GM19239 (cell line): ENCODE data around the gene EXOC6.

ENCODE experiments used
- DNase-seq: peaks from one replicate; pipeline ENCODE4 v3.0.0; 2011; ENCODE audit warnings: low spot score; ENCODE audit not compliant: insufficient read length
- FAIRE-seq: peaks from 2 replicates; lab custom pipeline; 2011; peaks lifted over from hg19 to GRCh38; lab: Jason Lieb, UNC

EXOC6 gene

GRCh38 chr10:92848441-92849233 lies at the start of gene EXOC6:
Gene EXOC6 (plus strand): TSS chr10:92848520. CDS start chr10:92848534, 14 bp downstream.
- no peak for FAIRE-seq
- DNase-seq: peak; percentile 86

GRCh38 chr10:92799568-92799967 lies 48.8 kb upstream of the EXOC6 start:
- DNase-seq (no peak), FAIRE-seq (no peak)

- DNase-seq: no peak
- no peak for FAIRE-seq
Observed at GRCh38 chr10:92800134-92800733, 48.1 kb upstream of the EXOC6 start.

GRCh38 chr10:92801978-92802872 lies 46.1 kb upstream of the EXOC6 start:
- no peak for FAIRE-seq
- DNase-seq: no peak

GRCh38 chr10:92809840-92810239 lies 38.5 kb upstream of the EXOC6 start:
- no peak for DNase-seq
- FAIRE-seq: no peak

GRCh38 chr10:92810934-92811532 lies 37.3 kb upstream of the EXOC6 start:
- FAIRE-seq (peak; percentile 84), DNase-seq (no peak)

GRCh38 chr10:92811986-92812385 lies 36.3 kb upstream of the EXOC6 start:
- FAIRE-seq: no peak
- DNase-seq: no peak

- FAIRE-seq (no peak), DNase-seq (no peak)
Observed at GRCh38 chr10:92813979-92814378, 34.3 kb upstream of the EXOC6 start.

- FAIRE-seq (no peak), DNase-seq (no peak)
Observed at GRCh38 chr10:92814790-92815189, 33.5 kb upstream of the EXOC6 start.

- FAIRE-seq (no peak), DNase-seq (no peak)
Observed at GRCh38 chr10:92816091-92816531, 32.2 kb upstream of the EXOC6 start.

GRCh38 chr10:92822060-92822634 lies 26.2 kb upstream of the EXOC6 start:
- FAIRE-seq (peak; percentile 75), DNase-seq (no peak)

- FAIRE-seq (no peak), DNase-seq (no peak)
Observed at GRCh38 chr10:92822964-92823363, 25.4 kb upstream of the EXOC6 start.

GRCh38 chr10:92826061-92826460 lies 22.3 kb upstream of the EXOC6 start:
- no peak for DNase-seq
- no peak for FAIRE-seq

- FAIRE-seq (no peak), DNase-seq (no peak)
Observed at GRCh38 chr10:92826504-92826903, 21.8 kb upstream of the EXOC6 start.

- no peak for FAIRE-seq
- DNase-seq: no peak
Observed at GRCh38 chr10:92829042-92829785, 19.1 kb upstream of the EXOC6 start.

- FAIRE-seq (no peak), DNase-seq (no peak)
Observed at GRCh38 chr10:92829786-92830377, 18.4 kb upstream of the EXOC6 start.

GRCh38 chr10:92830478-92831389 lies 17.6 kb upstream of the EXOC6 start:
- DNase-seq (no peak), FAIRE-seq (no peak)

GRCh38 chr10:92832121-92832520 lies 16.2 kb upstream of the EXOC6 start:
- no peak for FAIRE-seq
- DNase-seq: no peak
